WERI-Rb-1 (cell line): ENCODE results near the gene SLC4A1AP.

Experiments used
- DNase-seq: peaks from one replicate; pipeline ENCODE4 v3.0.0-alpha.2; 2020
- H3K27ac ChIP-seq: fragments of 250-450 bp; sonication (Bioruptor Pico); 2 replicates; pipeline ENCODE4 v1.5.1; 2020; ENCODE audit warnings: mild to moderate bottlenecking, moderate library complexity
- H3K27me3 ChIP-seq: fragments of 250-450 bp; sonication (Bioruptor Pico); 2 replicates; pipeline ENCODE4 v1.5.1; 2021; ENCODE audit warnings: mild to moderate bottlenecking, low read depth, moderate library complexity; ENCODE audit not compliant: insufficient read depth, severe bottlenecking
- H3K36me3 ChIP-seq: fragments of 250-450 bp; sonication (Bioruptor Pico); 2 replicates; pipeline ENCODE4 v1.5.1; 2020; ENCODE audit warnings: mild to moderate bottlenecking, moderate library complexity
- H3K4me3 ChIP-seq: 2 replicates; pipeline ENCODE4 v1.5.1; 2011; ENCODE audit warnings: low read depth, mild to moderate bottlenecking, control low read depth, low read length
- H3K9me3 ChIP-seq: fragments of 250-450 bp; sonication (Bioruptor Pico); 2 replicates; pipeline ENCODE4 v1.5.1; 2021; ENCODE audit warnings: mild to moderate bottlenecking, moderate library complexity; ENCODE audit not compliant: severe bottlenecking
- TF ChIP-seq, protein P1 (sequence below): IDR thresholded peaks from 2 replicates; pipeline ENCODE4 v1.5.1; 2011; ENCODE audit warnings: low read depth, mild to moderate bottlenecking, control low read depth, inconsistent platforms, low read length

Gene SLC4A1AP

DNA sequence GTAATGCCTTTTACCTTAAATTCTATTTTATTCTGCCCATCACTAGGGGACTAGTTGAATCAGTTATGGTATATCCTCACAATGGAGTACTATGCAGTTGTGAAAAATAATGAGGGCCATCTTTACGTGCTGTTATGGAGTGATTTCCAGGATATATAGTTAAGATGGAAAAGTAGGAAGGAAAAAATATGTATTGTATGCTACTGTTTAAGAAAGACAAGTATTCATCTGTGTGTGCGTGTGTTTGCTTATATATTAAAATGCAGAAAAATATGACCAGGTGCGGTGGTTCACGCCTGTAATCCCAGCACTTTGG lies 75.3 kb downstream of the SLC4A1AP start:
- Histone ChIP-seq H3K4me3 (no peak overlapping the region), H3K27me3 (no peaks in the 10 kb centered on the region), H3K27ac (no peak overlapping the region), H3K9me3 (peaks cover 11% of the 10 kb centered on the region), H3K36me3 (no peaks in the 10 kb centered on the region)
- no peak for DNase-seq
- TF ChIP-seq, protein P1, sequence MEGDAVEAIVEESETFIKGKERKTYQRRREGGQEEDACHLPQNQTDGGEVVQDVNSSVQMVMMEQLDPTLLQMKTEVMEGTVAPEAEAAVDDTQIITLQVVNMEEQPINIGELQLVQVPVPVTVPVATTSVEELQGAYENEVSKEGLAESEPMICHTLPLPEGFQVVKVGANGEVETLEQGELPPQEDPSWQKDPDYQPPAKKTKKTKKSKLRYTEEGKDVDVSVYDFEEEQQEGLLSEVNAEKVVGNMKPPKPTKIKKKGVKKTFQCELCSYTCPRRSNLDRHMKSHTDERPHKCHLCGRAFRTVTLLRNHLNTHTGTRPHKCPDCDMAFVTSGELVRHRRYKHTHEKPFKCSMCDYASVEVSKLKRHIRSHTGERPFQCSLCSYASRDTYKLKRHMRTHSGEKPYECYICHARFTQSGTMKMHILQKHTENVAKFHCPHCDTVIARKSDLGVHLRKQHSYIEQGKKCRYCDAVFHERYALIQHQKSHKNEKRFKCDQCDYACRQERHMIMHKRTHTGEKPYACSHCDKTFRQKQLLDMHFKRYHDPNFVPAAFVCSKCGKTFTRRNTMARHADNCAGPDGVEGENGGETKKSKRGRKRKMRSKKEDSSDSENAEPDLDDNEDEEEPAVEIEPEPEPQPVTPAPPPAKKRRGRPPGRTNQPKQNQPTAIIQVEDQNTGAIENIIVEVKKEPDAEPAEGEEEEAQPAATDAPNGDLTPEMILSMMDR = no peak

DNA sequence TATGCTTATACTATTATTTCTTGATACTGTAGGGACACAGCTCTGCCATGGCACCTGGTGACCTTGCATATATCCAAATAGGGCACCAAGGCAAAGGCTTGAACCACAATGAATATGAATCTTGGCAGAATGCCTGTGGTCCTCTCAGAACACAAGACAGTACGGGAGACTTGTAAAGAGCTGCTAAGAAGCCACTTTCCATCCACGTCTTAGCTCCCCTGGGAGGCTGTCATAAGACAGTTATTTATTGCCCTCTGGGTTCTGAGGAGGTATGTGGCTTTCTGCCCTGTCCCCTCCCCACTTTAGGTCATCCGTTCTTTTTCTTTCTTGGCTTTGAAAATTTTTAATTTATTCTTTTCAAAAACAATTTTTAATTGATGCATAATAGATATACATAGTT lies 78.0 kb downstream of the SLC4A1AP start:
- H3K27ac ChIP-seq = no peak overlapping the region
- no peaks in the 10 kb centered on the region for H3K27me3 ChIP-seq

DNA sequence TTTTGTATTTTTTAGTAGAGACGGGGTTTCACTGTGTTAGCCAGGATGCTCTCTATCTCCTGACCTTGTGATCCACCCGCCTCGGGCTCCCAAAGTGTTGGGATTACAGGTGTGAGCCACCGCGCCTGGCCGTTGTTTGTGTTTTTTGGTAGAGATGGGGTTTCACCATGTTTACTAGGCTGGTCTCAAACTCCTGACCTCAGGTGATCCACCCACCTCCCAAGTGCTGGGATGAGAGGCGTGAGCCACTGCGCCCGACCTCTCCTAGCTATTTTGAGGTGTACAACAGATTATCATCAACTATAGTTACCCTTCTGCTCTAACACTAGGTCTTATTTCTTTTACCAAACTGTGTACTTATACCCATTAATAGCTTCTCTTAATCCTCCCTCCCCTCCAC lies 78.9 kb downstream of the SLC4A1AP start:
- H3K27me3 ChIP-seq = no peaks in the 10 kb centered on the region
- DNase-seq = no peak
- peaks cover 11% of the 10 kb centered on the region for H3K9me3 ChIP-seq
- TF ChIP-seq, protein P1 = no peak
- no peak overlapping the region for H3K27ac ChIP-seq
- H3K4me3 ChIP-seq = no peak overlapping the region
- no peaks in the 10 kb centered on the region for H3K36me3 ChIP-seq

More for the DNA sequence above, 78.0 kb downstream of the SLC4A1AP start:
- no peak for DNase-seq
- H3K4me3 ChIP-seq = no peak overlapping the region
- peaks cover 11% of the 10 kb centered on the region for H3K9me3 ChIP-seq
- H3K36me3 ChIP-seq = no peaks in the 10 kb centered on the region
- TF ChIP-seq, protein P1 = no peak
